Suprapubic skin (tissue), 4 donors: ENCODE data around the gene CLSTN3.

Source experiments
- CTCF ChIP-seq, 2 donors: fragments of 200-600 bp in 1 of 2; fragments of 450-650 bp in 1 of 2; sonication (generic) in 1 of 2; IDR thresholded peaks; one replicate each; pipeline ENCODE4 v1.5.1; 2016 to 2019; ENCODE audit warnings: antibody characterized with exemption in 2 of 2, mild to moderate bottlenecking in 1 of 2, moderate library complexity in 1 of 2
- POLR2A ChIP-seq, 2 donors: fragments of 450-650 bp; IDR thresholded peaks; one replicate each; pipeline ENCODE4 v1.6.1; 2017; ENCODE audit warnings: antibody characterized with exemption in 2 of 2, mild to moderate bottlenecking in 2 of 2, moderate library complexity in 2 of 2
- POLR2AphosphoS5 ChIP-seq, 3 donors: sonication (generic); formaldehyde crosslinking; IDR thresholded peaks; one replicate each; pipeline ENCODE4 v1.6.1; 2017; ENCODE audit warnings: antibody characterized with exemption in 3 of 3

GRCh38 chr12:7143564-7143963, 13.4 kb downstream of the CLSTN3 start:
- TF ChIP-seq POLR2A (IDR thresholded peaks at IDR 0.05) = no peak
- TF ChIP-seq CTCF (IDR thresholded peaks at IDR 0.05) = no peak
- TF ChIP-seq POLR2AphosphoS5 (IDR thresholded peaks at IDR 0.05) = no peak
